Lower leg skin (tissue), 3 donors: ENCODE results near the gene ANKK1.

Source experiments
- CTCF ChIP-seq, 3 donors: fragments of 450-650 bp; IDR thresholded peaks; one replicate each; pipeline ENCODE4 v1.5.1; 2016; ENCODE audit warnings: antibody characterized with exemption in 3 of 3, mild to moderate bottlenecking in 3 of 3, moderate library complexity in 2 of 3
- POLR2A ChIP-seq, 2 donors: fragments of 450-650 bp; IDR thresholded peaks; one replicate each; pipeline ENCODE4 v1.6.1; 2016 to 2017; ENCODE audit warnings: antibody characterized with exemption in 2 of 2, mild to moderate bottlenecking in 1 of 2, moderate library complexity in 1 of 2

DNA sequence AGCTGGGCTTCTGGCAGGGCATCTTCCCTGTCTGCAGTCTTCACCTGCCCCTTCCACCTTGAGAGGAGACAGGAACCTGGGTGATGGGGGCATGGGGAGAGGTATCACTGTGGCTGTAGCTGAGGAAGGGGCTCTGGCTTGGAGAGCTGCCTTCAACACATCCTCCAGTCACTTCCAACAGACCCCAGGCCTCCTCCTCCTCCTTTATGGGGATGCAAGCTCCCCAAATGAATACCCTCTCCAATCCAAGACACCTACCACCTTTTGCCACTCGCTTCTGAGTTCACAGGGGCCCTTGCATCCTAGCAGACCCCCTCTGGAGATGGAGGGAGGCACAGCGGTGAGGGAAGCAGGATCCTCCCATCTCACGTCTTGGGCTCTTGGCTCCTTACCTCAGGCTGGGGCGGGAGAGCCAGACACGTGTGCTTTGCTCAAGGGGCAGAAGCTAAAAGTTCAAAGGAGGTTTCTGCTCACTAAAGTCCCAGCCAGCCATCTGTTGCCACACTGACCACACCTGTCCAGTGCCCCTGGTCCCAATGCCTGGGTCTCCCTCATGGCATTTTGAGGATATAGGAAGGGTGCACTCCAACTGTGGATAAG is 13.2 kb downstream of the ANKK1 start:
- TF ChIP-seq CTCF (IDR thresholded peaks at IDR 0.05) (no peak), POLR2A (IDR thresholded peaks at IDR 0.05) (no peak)
